GM21529 (cell line): Measurements from ENCODE around the gene SZRD1.

Experiments used
- ATAC-seq: cut with Tn5 transposase; IDR thresholded peaks from one replicate; pipeline ENCODE4 v1.9.1; 2021; ENCODE audit not compliant: unreplicated experiment

Gene SZRD1

DNA sequence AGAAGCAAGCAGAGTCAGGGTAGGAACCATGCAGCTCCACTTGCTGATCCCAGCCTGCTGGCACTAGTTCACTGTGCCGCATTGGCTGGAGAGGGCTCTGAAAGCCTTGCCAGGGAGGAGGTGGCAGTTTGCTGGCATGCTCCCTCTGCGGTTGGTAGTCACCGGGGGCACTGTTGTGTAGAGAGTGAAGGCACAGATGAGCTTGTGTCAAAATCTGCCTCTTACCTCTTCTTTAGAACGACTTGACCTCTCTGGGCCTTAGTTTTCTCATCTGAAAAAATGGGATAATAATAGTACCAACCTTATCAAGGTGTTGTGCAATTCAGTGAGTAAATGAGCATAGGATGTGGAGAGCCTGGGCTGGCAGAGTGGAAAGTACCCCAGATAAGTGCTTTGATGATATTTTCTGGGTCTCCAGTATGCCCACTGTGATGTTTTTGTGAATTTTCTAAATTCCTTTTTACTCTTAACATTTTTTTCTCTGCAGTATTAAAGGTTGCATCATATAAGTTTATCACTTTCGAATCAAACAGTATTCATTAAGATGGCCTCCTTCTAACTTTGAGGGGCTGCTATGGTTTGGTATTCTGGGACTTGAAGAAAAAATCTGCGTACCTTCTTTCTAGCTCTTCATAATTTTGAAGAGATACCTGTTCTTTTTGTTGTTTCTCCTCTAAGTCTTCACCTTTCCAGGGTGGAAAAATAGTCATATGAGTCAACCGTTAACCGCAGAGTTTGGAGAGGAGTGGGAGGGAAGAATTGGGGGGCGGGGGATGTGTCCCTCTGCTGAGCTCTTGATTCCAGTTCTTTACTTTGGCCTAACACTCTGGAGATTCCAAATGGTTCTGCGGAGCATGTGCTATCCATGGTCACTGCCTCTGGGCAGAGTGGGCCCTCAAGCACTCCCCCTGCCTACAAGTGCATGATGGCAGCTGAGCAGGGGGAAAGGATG is 26.8 kb downstream of the SZRD1 start:
- ATAC-seq: no peak

DNA sequence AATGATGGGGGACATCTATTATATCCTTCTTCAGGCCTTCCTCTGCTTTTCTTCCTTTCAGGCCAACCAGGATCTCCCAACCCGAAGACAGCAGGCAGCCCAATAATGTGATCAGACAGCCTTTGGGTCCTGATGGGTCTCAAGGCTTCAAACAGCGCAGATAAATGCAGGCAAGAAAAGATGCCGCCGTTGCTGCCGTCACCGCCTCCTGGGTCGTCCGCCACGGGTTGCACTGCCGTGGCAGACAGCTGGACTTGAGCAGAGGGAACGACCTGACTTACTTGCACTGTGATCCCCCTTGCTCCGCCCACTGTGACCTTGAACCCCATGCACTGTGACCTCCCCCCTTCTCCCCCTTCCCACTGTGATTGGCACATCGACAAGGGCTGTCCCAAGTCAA is 27.9 kb downstream of the SZRD1 start:
- no peak for ATAC-seq

DNA sequence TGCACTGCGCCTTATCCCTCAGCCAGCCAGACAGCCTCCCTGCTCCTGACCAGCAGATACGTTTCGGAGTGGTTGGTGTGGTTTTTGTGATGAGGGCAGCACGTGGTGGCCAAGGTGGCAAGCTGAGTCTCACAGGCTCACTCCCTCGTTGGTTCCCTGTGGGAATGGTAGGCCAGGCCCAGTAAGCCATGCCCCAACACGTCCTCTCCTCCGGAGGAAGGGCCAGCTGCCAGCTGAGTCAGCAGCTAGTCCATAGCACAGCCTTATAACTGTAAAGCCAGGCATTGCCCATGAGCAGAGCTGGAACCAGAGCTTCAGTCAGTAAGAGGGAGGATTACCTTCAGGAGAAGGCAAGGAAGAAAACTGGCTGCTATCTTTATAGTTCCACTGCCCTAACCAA is 29.5 kb downstream of the SZRD1 start:
- ATAC-seq: no peak

DNA sequence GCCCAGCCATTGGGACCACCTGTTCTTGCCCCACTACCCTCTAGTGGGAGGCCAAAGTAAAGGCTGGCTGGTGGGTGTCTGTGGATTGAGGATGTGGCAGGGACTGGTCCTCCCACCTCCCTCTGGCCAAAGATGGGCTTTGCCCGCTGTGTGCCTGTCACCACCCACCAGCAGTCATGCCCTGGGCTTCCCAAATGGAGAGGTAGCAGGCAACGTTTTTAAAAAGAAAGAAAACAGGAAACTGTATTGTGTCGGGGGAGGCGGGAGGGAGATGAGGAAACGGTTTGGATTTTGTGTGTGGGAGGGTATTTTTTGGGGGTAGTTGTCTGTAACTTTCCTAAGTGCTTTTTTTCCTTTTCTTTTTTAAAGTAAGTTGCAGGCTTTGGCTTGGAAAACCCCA is 30.1 kb downstream of the SZRD1 start:
- ATAC-seq: no peak

DNA sequence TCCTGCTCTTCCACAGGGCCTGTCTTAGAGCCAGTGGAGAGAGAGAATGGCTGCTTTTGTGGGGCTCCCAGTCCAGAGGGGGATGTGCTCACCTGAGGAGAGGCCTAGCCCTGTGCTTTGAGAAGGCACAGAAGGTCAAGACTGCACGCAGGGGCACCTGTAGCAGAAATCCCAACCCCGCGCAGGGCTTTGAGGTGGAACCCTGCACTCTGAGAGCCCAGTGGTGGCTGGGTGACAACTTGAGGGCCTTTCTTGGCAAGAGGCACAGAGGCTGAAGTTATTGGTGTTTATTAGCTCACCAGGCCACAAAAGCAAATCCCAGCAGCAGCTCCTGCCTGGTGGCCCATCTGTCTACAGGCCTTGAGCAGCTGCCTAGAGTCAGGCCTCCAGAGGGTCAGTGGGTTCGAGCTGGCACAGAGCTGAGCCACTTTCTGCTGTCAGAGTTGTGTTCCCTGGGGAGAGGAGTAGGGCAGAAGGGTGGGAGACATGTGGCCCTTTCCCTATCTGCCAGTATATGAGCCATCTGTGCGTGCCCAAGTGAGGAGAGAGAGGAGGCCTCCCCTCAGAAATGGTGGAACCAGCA is 31.4 kb downstream of the SZRD1 start:
- no peak for ATAC-seq

DNA sequence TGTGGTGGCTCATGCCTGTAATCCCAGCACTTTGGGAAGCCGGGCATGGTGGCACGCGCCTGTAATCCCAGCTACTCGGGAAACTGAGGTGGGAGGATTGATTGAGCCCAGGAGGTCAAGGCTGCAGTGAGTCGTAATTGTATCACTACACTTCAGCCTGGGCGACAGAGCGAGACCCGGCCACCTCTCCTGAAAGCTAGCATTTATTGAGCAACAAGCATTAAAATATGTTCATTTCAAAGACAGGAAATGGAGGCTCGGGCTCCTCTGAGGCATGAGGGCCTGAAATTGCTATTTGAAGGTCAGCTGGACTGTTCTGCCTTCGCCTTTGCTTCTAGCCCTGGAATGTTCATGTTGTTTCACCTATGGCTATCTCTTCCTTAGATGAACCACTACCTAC is 35.7 kb downstream of the SZRD1 start:
- no peak for ATAC-seq

DNA sequence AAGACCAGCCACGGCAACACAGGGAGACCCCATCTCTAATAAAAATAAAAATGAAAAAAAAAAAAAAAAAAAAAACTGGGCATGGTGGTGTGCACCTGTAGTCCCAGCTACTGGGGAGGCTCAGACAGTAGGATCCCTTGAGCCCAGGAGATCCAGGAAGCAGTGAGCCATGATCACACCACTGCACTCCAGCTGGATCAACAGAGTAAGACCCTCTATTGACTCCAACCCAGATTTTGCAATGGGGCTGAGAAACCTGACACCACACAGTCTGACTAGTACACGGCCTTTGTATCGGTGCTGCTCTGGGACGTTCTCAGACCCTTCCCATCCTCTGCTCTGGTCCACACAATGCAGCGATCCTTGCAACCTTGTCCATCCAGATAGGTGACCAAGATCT is 38.4 kb downstream of the SZRD1 start:
- no peak for ATAC-seq

DNA sequence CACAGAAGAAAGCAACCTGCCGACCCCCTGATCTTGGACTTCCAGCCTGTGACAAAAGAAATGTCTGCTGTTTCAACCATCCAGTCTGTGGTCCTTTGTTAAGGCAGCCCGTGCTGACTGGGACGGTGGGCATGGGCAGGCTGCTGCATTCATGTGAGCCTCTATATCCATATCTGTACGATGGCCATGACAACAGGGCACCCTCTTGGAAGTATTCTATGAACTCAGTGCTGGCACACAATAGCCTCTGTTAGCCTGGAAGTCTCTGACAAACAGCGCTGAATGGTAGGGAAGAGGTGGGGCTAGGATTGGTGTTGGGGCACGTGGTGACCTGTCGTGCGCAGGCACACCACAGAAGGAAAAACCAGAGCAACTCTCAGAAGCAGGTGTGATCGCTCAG is 39.8 kb downstream of the SZRD1 start:
- ATAC-seq: no peak

DNA sequence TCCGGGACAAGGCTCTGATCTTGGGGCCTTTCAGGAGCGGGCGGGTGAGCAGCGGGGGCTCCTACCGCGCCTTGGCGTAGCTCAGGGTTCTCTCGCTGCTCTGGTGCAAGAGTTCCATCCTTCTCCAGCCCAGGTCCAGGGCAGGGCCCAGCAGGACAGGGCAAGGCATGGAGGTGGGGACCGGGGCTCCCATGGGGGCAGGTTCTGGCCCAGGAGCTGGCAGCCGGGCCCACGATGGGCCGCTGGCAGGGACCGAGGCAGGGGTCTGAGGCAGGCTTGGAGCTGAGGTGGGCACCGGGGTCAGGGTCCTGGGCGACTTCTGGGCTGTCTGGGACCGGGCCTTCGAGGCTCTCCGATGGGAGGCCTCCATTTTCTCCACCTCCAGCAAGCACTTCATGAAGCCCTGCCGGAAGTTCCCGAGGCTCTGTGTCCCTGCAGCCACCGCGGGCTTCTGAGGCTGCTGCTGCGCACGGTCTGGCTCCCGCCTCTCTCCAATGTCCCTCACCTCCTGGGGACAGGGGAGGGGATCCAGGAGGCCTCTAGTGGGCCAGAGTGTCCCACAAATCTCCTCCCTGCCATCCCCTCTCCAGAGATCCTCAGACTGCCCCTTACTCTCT is 42.6 kb downstream of the SZRD1 start:
- ATAC-seq: no peak

DNA sequence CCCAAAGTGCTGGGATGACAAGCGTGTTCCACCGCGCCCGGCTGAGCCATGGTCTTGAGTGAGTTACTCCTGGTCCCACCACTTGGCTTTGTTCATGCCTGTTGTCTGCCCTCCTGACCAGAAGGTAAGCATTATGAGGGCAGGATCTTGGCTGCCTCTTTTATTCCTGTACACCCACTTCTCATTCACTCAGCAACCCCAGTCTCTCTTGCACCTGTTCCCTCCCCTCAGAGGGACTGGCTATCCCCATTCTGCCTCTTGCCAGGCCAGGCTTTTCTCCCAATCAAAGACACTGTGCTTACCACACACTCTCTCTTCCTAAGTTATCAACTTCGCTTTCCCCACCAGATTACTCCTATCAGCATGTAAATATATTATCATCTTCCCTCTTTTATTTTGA is 43.8 kb downstream of the SZRD1 start:
- no peak for ATAC-seq

DNA sequence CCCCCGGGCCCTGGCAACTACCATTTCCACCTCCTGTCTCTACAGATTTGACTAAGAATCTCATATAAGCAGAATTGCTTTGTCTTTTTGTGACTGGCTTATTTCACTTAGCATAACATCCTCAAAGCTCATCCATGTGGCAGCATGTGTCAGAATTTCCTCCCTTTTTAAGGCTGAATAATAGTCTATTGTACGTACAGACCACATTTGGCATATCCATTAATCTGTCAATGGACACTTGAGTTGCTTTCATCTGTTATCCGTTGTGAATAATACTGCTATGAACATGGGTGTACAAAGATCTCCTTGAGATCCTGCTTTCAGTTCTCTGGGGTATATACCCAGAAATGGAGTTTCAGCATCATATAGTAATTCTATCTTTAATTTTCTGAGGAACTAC is 46.1 kb downstream of the SZRD1 start:
- no peak for ATAC-seq

DNA sequence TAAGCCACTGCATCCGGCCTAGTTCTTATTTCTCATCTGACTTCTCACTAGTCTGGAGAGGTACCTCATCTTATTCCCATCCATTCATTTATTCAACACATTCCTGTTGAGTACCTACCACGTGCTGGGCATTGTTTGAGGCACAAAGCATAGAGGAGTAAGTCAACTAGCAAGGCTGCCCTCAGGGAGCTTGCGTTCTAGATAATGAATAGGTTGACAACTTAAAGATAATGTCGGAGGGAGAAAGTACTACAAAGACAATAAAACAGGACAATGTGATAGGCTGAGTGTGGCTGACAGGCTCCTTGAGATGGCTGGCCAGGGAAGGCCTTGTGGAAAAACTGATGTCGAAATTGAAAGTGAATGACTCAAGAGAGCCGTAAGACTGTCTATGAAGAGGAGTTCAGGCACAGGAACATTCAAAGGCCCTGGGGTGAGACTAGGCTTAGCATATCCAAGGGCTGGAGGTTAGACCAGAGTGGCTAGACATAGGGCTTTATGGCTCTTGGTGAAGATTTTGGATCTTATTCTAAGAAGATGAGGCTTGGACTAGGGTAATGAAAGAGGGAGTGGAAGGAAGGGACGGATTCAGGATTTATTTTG is 51.9 kb downstream of the SZRD1 start:
- no peak for ATAC-seq

DNA sequence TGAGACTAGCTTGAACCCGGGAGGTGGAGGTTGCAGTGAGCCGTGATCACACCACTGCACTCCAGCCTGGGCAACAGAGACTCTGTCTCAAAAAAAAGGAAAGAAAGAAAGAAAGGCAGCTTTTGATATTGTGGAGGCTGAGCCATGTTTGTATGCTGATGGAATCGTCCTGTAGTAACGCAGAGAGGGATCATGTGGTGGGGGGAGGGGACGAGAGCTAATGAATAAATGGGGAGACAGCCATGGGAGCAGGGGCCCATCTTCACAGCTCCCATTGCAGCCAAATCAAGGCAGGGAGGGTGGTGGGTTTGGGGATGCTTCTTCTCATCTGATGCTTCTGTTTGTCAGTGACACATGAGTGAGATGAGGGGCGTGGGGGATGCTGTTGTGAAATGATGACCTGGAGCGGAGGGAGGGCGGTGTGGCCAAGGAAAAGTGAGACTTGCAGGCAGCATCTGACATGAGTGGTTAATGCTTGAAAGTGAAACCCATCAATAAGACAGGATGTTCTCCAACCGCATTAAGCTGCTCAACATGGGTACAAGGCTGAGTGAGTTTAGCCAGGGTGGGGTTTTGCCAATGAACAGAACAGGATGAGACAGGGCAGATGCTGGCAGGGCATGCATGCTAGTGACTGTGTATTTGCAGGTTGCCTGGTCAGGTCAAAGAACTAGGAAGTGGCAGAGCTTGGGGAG is 53.5 kb downstream of the SZRD1 start:
- peak; percentile 93 for ATAC-seq

DNA sequence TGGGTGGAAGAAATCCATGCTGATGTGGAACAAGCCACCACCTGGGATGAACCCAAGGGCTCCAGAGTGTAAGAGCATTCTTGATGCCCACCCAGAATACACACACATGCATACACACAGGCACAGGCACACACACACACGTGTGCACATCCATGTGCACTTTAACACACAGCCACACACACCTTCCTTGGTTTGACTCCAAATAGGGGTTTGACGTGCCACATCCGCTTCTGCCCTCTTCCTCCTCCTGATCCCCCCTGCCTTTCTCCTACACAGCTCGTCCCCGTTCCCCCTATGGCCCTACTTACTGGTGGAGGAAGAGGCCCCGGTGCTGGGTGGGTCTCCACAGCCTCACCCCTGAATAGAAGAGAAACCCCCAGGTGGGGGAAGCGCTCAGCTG is 54.2 kb downstream of the SZRD1 start:
- ATAC-seq: no peak

DNA sequence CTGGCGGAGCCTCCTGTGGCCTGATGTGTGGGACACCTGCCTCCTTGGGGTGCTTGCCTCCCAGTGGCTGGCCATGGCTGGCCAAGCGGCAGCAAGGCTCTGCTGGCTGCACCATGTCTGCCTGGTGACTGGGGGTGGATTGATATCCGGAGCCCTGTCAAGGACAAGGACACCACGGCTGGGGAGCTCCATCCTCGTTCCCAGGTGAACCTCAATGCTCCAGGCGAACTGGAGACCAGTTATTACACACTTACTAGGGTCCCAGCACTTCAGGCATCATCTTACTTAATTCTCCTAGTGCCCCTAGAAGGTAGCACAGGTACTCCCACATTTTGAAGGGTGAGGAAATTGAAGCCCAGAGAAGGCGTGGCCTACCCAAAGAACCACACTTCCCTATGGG is 55.0 kb downstream of the SZRD1 start:
- ATAC-seq: no peak

DNA sequence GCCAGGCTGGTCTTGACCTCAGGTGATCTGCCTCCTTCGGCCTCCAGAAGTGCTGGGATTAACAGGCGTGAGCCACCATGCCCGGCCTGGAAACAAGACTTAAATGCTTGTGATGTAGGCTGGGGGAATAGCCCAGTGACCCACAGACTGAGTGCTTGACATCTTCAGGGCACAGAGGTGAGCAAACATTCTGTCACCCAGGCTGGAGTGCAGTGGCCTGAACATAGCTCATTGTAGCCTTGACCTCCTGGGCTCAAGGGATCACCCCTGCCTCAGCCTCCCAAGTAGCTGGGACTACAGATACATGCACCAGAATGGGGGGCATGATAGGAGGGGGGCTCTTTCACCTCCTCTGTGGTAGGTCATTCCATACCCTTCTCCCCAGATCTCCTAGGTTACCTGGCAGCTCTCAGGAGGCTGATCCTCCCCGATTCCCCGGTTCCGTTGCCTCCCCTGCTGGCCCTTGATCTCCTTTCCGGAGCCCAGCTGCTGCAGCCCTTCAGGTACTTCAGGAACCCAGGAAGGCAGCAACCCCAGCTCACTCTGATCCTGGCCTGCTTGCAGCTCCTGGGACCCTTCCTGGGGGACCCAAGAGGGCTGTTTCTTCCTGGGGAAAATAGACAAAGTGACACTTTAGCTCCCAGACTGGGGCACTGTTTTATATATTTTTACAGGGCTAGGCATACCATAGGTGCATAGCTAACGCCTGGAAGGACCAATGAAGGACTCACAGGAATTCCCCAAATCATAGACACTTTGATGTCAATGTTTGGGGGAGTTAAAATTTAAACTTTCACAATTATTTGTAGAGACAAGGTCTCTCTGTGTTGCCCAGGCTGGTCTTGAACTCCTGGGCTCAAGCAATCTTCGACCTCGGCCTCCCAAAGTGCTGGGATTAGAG is 58.3 kb downstream of the SZRD1 start:
- no peak for ATAC-seq

DNA sequence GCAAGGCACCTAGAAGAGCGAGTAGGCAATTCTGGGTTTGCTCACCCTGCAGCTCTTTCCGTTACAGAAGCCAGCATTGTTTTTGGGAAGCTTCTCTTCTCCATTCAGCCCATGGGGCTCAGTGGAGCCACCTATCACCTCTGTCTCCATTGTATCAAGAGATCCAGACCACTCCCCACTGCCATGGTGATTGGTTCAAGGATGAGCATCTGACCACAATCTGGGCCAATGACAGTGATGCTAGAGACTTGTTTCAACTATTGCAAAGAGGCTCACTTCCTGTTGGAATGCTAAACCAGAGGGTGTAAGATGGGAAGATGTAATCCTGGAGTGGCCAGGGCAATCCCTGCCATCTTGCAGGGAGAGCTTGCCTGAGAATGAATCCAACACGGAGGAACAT is 63.6 kb downstream of the SZRD1 start:
- ATAC-seq: no peak

DNA sequence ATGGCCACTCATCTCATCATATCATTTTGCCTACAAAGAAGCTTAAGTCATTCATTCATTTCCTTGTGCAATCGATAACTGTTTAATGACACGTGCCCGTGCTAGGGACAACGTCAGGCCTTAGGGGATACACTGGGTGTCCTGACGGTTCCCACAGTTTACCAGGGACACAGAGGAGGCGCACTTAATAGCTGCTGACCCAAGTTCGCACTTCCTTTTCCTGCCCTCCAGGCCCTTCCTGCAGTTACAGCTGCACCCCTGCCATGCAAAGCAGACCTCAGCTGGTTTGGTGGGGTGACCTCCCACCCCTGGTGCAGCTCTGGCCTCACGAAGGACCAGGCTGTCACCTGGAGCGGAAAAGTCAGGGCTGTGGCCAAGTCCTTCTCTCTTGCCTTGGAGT is 66.0 kb downstream of the SZRD1 start:
- ATAC-seq: no peak

DNA sequence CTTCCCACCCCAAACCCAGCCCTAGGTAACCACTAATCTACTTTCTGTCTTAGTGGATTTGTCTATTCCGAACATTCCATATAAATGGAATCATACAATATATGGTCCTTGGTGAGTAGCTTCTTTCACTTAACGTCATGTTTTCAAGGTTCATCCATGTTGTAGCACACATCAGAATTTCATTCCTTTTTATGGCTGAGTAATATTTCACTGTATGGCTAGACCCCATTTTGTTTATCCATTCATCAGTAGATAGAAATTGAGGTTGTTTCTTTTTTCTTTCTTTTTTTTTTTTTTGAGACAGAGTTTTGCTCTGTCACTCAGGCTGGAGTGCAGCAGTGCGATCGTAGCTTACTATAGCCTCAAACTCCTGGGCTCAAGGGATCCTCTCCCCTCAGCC is 67.0 kb downstream of the SZRD1 start:
- ATAC-seq: no peak

DNA sequence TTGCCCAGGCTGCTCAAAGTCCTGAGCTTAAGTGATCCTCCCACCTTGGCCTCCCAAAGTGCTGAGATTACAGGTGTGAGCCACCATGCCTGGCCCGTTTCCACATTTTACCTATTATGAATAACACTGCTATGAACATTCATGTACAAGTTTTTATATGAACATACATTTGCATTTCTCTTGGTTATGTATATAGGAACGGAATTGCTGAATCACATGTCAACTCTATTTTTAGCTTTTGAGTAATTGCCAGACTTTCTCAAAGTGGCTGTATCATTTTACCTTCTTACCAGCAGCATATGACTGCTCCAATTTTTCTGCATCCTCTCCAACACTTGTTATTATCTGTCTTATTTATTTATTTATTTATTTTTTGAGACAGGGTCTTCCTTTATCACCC is 67.5 kb downstream of the SZRD1 start:
- no peak for ATAC-seq
